Measurements from ENCODE around the gene AFAP1L2.

AFAP1L2 gene

GRCh38 chr10:114271075-114271778 is 133.1 kb downstream of the AFAP1L2 start:
- H3K36me3 Mint-ChIP-seq (ENCODE audit: insufficient read depth), result no peaks in the 10 kb centered on the region

GRCh38 chr10:114266521-114266920 is 137.8 kb downstream of the AFAP1L2 start:
- Mint-ChIP-seq H3K27ac (no peak overlapping the region), H3K4me1 (ENCODE audit: low read depth in 2 of 2) (no peaks in the 10 kb centered on the region), H3K36me3 (ENCODE audit: insufficient read depth) (no peaks in the 10 kb centered on the region), H3K4me3 (no peak overlapping the region), H3K9me3 (no peaks in the 10 kb centered on the region), H3K27me3 (peaks cover 18 to 39% of the 10 kb centered on the region in 2 donors)
- DNase-seq, result no peak
- no peak for ATAC-seq (replicated peaks)

More at GRCh38 chr10:114271075-114271778, 133.1 kb downstream of the AFAP1L2 start:
- Mint-ChIP-seq H3K4me3 (no peak overlapping the region), H3K4me1 (ENCODE audit: low read depth in 2 of 2) (no peaks in the 10 kb centered on the region), H3K27ac (no peak overlapping the region), H3K9me3 (no peaks in the 10 kb centered on the region), H3K27me3 (peaks cover 34 to 57% of the 10 kb centered on the region in 2 donors)
- ATAC-seq (replicated peaks), result no peak
- DNase-seq, result no peak

DNA sequence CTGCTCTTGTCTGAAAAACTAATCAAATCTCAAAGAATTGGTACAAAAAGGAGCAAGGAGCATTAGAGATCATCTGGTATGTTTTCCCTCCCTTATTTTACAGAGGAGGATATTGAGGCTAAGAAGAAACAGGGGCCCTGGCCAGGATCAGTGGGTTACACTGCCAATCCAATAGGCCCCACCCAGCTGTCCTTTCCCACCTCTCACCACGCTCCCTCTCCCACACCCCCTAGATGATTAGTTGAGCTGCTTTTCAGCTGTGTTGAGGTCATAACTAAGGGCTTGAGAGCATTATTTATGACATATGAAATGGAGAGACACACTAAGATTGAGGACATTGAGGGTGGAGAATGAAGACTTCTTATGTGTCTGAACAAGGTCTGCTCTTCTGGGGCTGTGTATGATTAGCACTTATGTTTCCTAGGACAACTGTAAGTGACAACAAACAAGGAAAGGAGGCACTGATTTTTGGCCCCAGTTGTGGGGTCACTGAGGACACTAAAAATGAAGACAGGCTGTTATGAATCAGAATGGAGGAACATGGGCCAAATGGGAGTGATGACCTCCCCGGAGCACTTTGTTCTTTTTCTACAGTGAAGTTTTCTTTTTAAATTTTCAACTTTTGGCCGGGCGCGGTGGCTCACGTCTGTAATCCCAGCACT is 138.8 kb downstream of the AFAP1L2 start:
- Mint-ChIP-seq H3K4me1 (ENCODE audit: low read depth in 2 of 2) (no peaks in the 10 kb centered on the region), H3K9me3 (no peaks in the 10 kb centered on the region), H3K36me3 (ENCODE audit: insufficient read depth) (no peaks in the 10 kb centered on the region), H3K27ac (no peak overlapping the region), H3K27me3 (peaks cover 8 to 33% of the 10 kb centered on the region in 2 donors), H3K4me3 (no peak overlapping the region)
- ATAC-seq (replicated peaks) (no peak), DNase-seq (no peak)

GRCh38 chr10:114262496-114262895 is 141.8 kb downstream of the AFAP1L2 start:
- DNase-seq (no peak), ATAC-seq (replicated peaks) (no peak)
- Mint-ChIP-seq H3K27me3 (peaks cover 0 to 25% of the 10 kb centered on the region in 2 donors), H3K27ac (no peak overlapping the region), H3K4me3 (no peak overlapping the region), H3K36me3 (ENCODE audit: insufficient read depth) (no peaks in the 10 kb centered on the region), H3K4me1 (ENCODE audit: low read depth in 2 of 2) (peaks cover 3% of the 10 kb centered on the region in 2 donors), H3K9me3 (no peaks in the 10 kb centered on the region)

GRCh38 chr10:114261076-114261475 is 143.2 kb downstream of the AFAP1L2 start:
- H3K27ac Mint-ChIP-seq, result no peak overlapping the region
- ATAC-seq (replicated peaks) (no peak), DNase-seq (no peak)
- H3K9me3 Mint-ChIP-seq, result no peaks in the 10 kb centered on the region
- no peak overlapping the region for H3K4me3 Mint-ChIP-seq
- H3K36me3 Mint-ChIP-seq (ENCODE audit: insufficient read depth), result no peaks in the 10 kb centered on the region
- H3K27me3 Mint-ChIP-seq, result peaks cover 0 to 28% of the 10 kb centered on the region in 2 donors
- peaks cover 3% of the 10 kb centered on the region in 2 donors for H3K4me1 Mint-ChIP-seq (ENCODE audit: low read depth in 2 of 2)

DNA sequence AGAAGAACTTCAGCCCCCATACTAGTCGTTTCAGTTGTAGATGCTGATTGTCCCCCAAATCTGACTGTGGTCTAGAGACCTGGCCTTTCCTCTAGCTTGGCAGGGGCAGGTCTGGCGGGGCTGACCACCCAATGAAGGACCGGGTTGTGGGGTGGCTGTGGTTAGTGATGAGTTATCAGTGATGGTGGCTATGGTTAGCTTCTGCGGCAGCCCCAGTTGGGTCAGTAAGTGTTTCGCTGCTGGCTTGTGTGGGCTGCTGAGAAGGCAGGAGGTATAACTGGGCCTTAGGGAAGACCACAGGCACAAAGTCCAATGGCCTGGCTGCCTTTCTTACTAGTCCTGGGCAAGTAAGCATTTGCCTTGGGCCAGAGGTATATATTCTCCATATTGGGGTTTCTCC is 143.9 kb downstream of the AFAP1L2 start:
- DNase-seq (no peak), ATAC-seq (replicated peaks) (no peak)
- H3K9me3 Mint-ChIP-seq, result no peaks in the 10 kb centered on the region
- no peak overlapping the region for H3K4me3 Mint-ChIP-seq
- peaks cover under 1 to 30% of the 10 kb centered on the region in 2 donors for H3K27me3 Mint-ChIP-seq
- H3K36me3 Mint-ChIP-seq (ENCODE audit: insufficient read depth), result no peaks in the 10 kb centered on the region
- H3K27ac Mint-ChIP-seq, result no peak overlapping the region
- peaks cover 3% of the 10 kb centered on the region in 2 donors for H3K4me1 Mint-ChIP-seq (ENCODE audit: low read depth in 2 of 2)

DNA sequence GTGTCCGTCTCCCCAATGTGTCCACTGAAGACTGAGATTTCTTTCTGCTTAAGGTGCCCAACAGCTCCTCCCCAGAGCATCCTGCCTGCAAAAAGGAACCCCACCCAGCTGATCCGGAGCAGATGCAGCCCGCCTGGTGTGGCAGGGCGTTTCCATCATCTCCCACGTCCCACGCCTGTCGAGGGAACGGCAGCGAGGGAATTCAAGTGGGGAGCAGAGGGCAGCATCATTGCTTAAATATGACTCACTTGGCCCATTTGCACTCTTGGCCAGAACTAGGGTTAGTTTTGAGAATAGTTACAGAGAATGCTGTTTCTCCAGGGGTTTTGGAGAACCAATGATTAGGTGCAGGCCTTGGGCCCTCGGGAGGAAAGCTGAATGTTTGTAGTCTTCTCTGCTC is 144.5 kb downstream of the AFAP1L2 start:
- H3K36me3 Mint-ChIP-seq (ENCODE audit: insufficient read depth), result no peaks in the 10 kb centered on the region
- peaks cover 6 to 30% of the 10 kb centered on the region in 2 donors for H3K27me3 Mint-ChIP-seq
- no peak for DNase-seq
- H3K4me3 Mint-ChIP-seq, result no peak overlapping the region
- H3K4me1 Mint-ChIP-seq (ENCODE audit: low read depth in 2 of 2), result peaks cover 3% of the 10 kb centered on the region in 2 donors
- H3K27ac Mint-ChIP-seq, result no peak overlapping the region
- no peak for ATAC-seq (replicated peaks)
- H3K9me3 Mint-ChIP-seq, result no peaks in the 10 kb centered on the region

DNA sequence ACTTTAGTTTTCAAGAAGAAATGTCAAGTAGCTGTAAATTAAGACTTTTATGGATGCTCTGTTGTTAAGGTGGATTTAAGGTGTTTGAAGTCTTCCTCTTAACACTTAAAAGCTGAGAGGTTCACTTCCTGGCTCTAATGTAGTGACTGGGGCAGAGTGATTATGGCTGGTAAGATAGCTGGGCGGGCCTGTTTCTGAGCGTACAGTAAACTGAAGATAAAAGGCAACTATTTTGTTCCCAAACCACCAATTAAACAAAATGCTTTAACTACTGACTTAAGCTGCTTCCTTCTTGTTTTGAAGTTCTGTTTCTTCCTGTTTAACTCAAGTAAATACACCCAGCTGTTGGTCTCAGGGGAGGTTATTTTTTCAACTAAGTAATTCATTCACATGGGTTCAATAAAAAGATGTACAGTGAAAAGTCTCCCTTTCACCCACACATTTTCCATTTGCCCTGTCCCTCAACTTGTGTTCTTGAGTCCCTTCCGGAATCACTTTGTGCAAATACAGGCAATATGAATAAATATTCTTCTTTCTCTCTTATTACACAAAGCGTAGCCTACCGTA is 145.9 kb downstream of the AFAP1L2 start:
- peaks cover 3% of the 10 kb centered on the region in 2 donors for H3K4me1 Mint-ChIP-seq (ENCODE audit: low read depth in 2 of 2)
- no peak for ATAC-seq (replicated peaks)
- peaks cover 13 to 39% of the 10 kb centered on the region in 2 donors for H3K27me3 Mint-ChIP-seq
- no peak overlapping the region for H3K27ac Mint-ChIP-seq
- H3K9me3 Mint-ChIP-seq, result no peaks in the 10 kb centered on the region
- no peak for DNase-seq
- no peak overlapping the region for H3K4me3 Mint-ChIP-seq
- no peaks in the 10 kb centered on the region for H3K36me3 Mint-ChIP-seq (ENCODE audit: insufficient read depth)

- Mint-ChIP-seq H3K9me3 (no peaks in the 10 kb centered on the region), H3K4me1 (ENCODE audit: low read depth in 2 of 2) (peaks cover 3% of the 10 kb centered on the region in 2 donors), H3K4me3 (no peak overlapping the region), H3K27me3 (peaks cover 13 to 39% of the 10 kb centered on the region in 2 donors), H3K36me3 (ENCODE audit: insufficient read depth) (no peaks in the 10 kb centered on the region), H3K27ac (no peak overlapping the region)
- DNase-seq (no peak), ATAC-seq (replicated peaks) (no peak)
Observed at GRCh38 chr10:114257498-114257897, 146.8 kb downstream of the AFAP1L2 start.

- DNase-seq (no peak), ATAC-seq (replicated peaks) (no peak)
- peaks cover 13 to 39% of the 10 kb centered on the region in 2 donors for H3K27me3 Mint-ChIP-seq
- H3K4me3 Mint-ChIP-seq, result no peak overlapping the region
- H3K4me1 Mint-ChIP-seq (ENCODE audit: low read depth in 2 of 2), result peaks cover 3% of the 10 kb centered on the region in 2 donors
- H3K9me3 Mint-ChIP-seq, result no peaks in the 10 kb centered on the region
- H3K36me3 Mint-ChIP-seq (ENCODE audit: insufficient read depth), result no peaks in the 10 kb centered on the region
- no peak overlapping the region for H3K27ac Mint-ChIP-seq
Observed at GRCh38 chr10:114256822-114257221, 147.5 kb downstream of the AFAP1L2 start.

DNA sequence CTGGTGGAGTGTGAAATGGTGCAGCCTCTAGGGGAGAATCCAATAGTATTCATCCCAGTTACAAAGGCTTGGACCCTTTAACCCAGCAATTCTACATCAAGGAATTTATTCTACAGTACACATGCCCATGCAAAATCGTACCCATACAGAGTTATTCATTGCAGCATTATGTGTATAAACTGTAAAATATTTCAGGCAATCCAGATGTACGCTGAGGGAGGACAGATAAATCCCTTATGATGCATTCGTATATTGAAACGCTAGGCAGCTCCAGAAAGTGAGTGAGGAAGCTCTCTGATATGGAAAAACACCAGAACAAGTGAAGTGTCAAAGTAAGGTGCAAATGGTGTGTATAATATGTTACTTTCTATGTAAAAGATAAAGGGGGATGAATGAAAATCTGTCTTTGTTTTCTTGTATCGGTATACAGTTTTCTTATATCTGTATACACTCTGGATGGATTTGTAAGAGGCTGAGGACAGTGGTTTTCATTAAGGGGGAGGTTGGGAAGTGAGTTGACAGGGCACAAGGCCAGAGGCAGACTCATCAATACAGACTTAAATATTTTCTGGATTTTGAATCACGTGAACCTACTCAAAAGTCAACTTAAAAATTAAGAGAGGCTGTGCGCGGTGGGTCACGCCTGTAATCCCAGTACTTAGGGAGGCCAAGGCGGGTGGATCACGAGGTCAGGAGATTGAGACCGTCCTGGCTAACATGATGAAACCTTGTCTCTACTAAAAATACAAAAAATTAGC is 148.1 kb downstream of the AFAP1L2 start:
- Mint-ChIP-seq H3K9me3 (no peaks in the 10 kb centered on the region), H3K36me3 (ENCODE audit: insufficient read depth) (no peaks in the 10 kb centered on the region), H3K4me3 (no peak overlapping the region), H3K27me3 (peaks cover 14 to 37% of the 10 kb centered on the region in 2 donors), H3K4me1 (ENCODE audit: low read depth in 2 of 2) (peaks cover 3% of the 10 kb centered on the region in 2 donors), H3K27ac (no peak overlapping the region)
- ATAC-seq (replicated peaks) (no peak), DNase-seq (no peak)

DNA sequence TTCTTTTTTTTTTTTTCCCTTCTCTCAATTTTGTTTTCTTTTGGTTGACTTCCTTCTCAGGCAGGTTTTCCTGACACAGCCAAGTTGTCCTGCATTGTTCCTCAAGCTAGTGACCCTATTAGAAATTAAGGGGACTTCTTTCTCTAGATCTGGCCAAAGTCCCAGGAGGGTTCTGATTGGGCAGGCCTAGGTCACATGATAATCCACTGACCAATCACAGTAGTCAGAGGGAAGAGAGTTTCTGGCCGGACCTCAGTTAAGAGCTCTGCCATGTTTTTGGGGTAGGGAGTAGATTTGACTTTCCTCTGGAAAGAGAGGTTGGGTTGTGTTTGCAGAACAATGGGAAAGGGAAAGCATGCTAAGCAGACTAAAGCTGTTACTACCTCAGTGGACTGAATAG is 149.1 kb downstream of the AFAP1L2 start:
- Mint-ChIP-seq H3K36me3 (ENCODE audit: insufficient read depth) (no peaks in the 10 kb centered on the region), H3K4me3 (no peak overlapping the region), H3K9me3 (no peaks in the 10 kb centered on the region), H3K4me1 (ENCODE audit: low read depth in 2 of 2) (peaks cover 3% of the 10 kb centered on the region in 2 donors), H3K27me3 (peaks cover 20 to 46% of the 10 kb centered on the region in 2 donors), H3K27ac (no peak overlapping the region)
- DNase-seq, result no peak
- no peak for ATAC-seq (replicated peaks)

DNA sequence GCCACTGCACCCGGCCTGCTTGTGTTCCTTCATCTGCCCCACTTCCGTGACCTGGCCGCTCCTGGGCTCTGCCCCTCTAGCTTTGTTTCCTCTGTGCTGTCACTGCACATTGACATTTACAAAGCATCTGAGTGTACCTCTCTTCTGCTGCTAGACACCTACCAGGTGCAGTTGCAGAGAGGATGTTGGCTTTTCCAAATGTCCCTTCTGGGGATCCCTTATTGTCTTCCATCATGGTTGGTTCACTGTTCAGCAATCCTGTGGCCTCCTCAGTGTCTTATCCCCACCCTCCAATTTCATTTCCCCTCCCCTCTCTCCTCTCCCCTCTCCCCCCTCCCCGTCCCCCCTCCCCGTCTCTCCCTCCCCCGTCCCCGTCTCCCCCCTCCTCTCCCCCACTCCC is 151.4 kb downstream of the AFAP1L2 start:
- no peak overlapping the region for H3K27ac Mint-ChIP-seq
- no peaks in the 10 kb centered on the region for H3K9me3 Mint-ChIP-seq
- DNase-seq, result no peak
- no peaks in the 10 kb centered on the region for H3K36me3 Mint-ChIP-seq (ENCODE audit: insufficient read depth)
- ATAC-seq (replicated peaks), result no peak
- peaks cover 0 to 3% of the 10 kb centered on the region in 2 donors for H3K4me1 Mint-ChIP-seq (ENCODE audit: low read depth in 2 of 2)
- H3K4me3 Mint-ChIP-seq, result no peak overlapping the region
- peaks cover 20 to 48% of the 10 kb centered on the region in 2 donors for H3K27me3 Mint-ChIP-seq
